ENCODE data around the gene ERBB4. TPM values are rescaled to one million over a fixed set of nuclear protein-coding genes. Genes with fewer than 3 reads are reported as not detected.

ERBB4 gene
- total RNA-seq, 2 experiments from 2014 or later, result not detected

- Histone ChIP-seq H3K36me3 (ENCODE audit: insufficient read depth, low read length) (no peaks in the 10 kb centered on the region), H3K9me3 (ENCODE audit: control insufficient read depth in 1 of 2, insufficient read depth in 1 of 2, low read length in 2 of 2) (peaks cover 0 to 7% of the 10 kb centered on the region in 2 experiments), H3K4me3 (ENCODE audit: low read length) (no peak overlapping the region), H3K27me3 (ENCODE audit: control insufficient read depth in 1 of 2, insufficient read depth in 2 of 2, low read length in 2 of 2) (no peaks in the 10 kb centered on the region), H3K27ac (ENCODE audit: low read depth in 1 of 2, low read length in 2 of 2) (no peak overlapping the region), H3K4me1 (ENCODE audit: insufficient read depth, low read length) (no peaks in the 10 kb centered on the region)
- no peaks in the 10 kb centered on the region for H3K4me1 Mint-ChIP-seq (ENCODE audit: low read depth)
- intact Hi-C loops (cut with DNase I, micrococcal nuclease), result no loop called here
- no peaks in the 10 kb centered on the region for H3K27me3 Mint-ChIP-seq
- no peaks in the 10 kb centered on the region for H3K36me3 Mint-ChIP-seq (ENCODE audit: low read depth)
- DNase-seq (no peak), ATAC-seq (ENCODE audit: poor library complexity) (no peak)
- ChIA-PET POLR2A (no interaction called here), CTCF (no interaction called here)
- no peak overlapping the region for H3K4me3 Mint-ChIP-seq
- TF ChIP-seq CTCF (IDR thresholded peaks at IDR 0.05), result no peak
- no peaks in the 10 kb centered on the region for H3K9me3 Mint-ChIP-seq
- no peak overlapping the region for H3K27ac Mint-ChIP-seq
Measured at GRCh38 chr2:212208467-212208866, 330.1 kb downstream of the ERBB4 start.

- ATAC-seq (ENCODE audit: poor library complexity), result no peak
- intact Hi-C loops (cut with DNase I, micrococcal nuclease), result no loop called here
Measured at GRCh38 chr2:212197776-212198175, 340.8 kb downstream of the ERBB4 start.

GRCh38 chr2:212195626-212196025 lies 343.0 kb downstream of the ERBB4 start:
- H3K9me3 Mint-ChIP-seq, result peaks cover 2% of the 10 kb centered on the region
- Histone ChIP-seq H3K9me3 (ENCODE audit: control insufficient read depth in 1 of 2, insufficient read depth in 1 of 2, low read length in 2 of 2) (no peaks in the 10 kb centered on the region), H3K27ac (ENCODE audit: low read depth in 1 of 2, low read length in 2 of 2) (no peak overlapping the region), H3K4me3 (ENCODE audit: low read length) (no peak overlapping the region), H3K36me3 (ENCODE audit: insufficient read depth, low read length) (no peaks in the 10 kb centered on the region), H3K4me1 (ENCODE audit: insufficient read depth, low read length) (no peaks in the 10 kb centered on the region), H3K27me3 (ENCODE audit: control insufficient read depth in 1 of 2, insufficient read depth in 2 of 2, low read length in 2 of 2) (no peaks in the 10 kb centered on the region)
- no peak overlapping the region for H3K27ac Mint-ChIP-seq
- H3K4me1 Mint-ChIP-seq (ENCODE audit: low read depth), result no peaks in the 10 kb centered on the region
- no peak for DNase-seq
- intact Hi-C loops (cut with DNase I, micrococcal nuclease), result no loop called here
- no peak overlapping the region for H3K4me3 Mint-ChIP-seq
- no peak for ATAC-seq (ENCODE audit: poor library complexity)
- no peak for TF ChIP-seq CTCF (IDR thresholded peaks at IDR 0.05)
- ChIA-PET CTCF (no interaction called here), POLR2A (no interaction called here)
- no peaks in the 10 kb centered on the region for H3K27me3 Mint-ChIP-seq
- no peaks in the 10 kb centered on the region for H3K36me3 Mint-ChIP-seq (ENCODE audit: low read depth)

More at GRCh38 chr2:212197776-212198175, 340.8 kb downstream of the ERBB4 start:
- H3K27me3 Mint-ChIP-seq, result no peaks in the 10 kb centered on the region
- no peak overlapping the region for H3K27ac Mint-ChIP-seq
- no peaks in the 10 kb centered on the region for H3K9me3 Mint-ChIP-seq
- Histone ChIP-seq H3K27me3 (ENCODE audit: control insufficient read depth in 1 of 2, insufficient read depth in 2 of 2, low read length in 2 of 2) (no peaks in the 10 kb centered on the region), H3K4me3 (ENCODE audit: low read length) (no peak overlapping the region), H3K4me1 (ENCODE audit: insufficient read depth, low read length) (no peaks in the 10 kb centered on the region), H3K9me3 (ENCODE audit: control insufficient read depth in 1 of 2, insufficient read depth in 1 of 2, low read length in 2 of 2) (no peaks in the 10 kb centered on the region), H3K36me3 (ENCODE audit: insufficient read depth, low read length) (no peaks in the 10 kb centered on the region), H3K27ac (ENCODE audit: low read depth in 1 of 2, low read length in 2 of 2) (no peak overlapping the region)
- no peaks in the 10 kb centered on the region for H3K36me3 Mint-ChIP-seq (ENCODE audit: low read depth)
- H3K4me1 Mint-ChIP-seq (ENCODE audit: low read depth), result no peaks in the 10 kb centered on the region
- no peak for TF ChIP-seq CTCF (IDR thresholded peaks at IDR 0.05)
- ChIA-PET CTCF (no interaction called here), POLR2A (no interaction called here)
- H3K4me3 Mint-ChIP-seq, result no peak overlapping the region
- DNase-seq, result no peak

All from CD4-positive, alpha-beta T cell (primary cell).